HepG2 (cell line): ENCODE results near the gene CSNK1D. TPM values are rescaled to one million over a fixed set of nuclear protein-coding genes. Genes with fewer than 3 reads are reported as not detected.

Experiments used
- CCAR2 ChIP-seq: fragments of 200-400 bp; formaldehyde crosslinking; optimal IDR thresholded peaks from 2 replicates; pipeline ENCODE3; 2018; ENCODE audit warnings: low read depth, mild to moderate bottlenecking, low read length, moderate library complexity
- MBNL3 ChIP-seq: fragments of 250-450 bp; sonication (Bioruptor Pico); conservative IDR thresholded peaks from 2 replicates; pipeline ENCODE4 v1.8.0; 2022; ENCODE audit warnings: mild to moderate bottlenecking, inconsistent platforms
- MED8 ChIP-seq: sonication (generic); formaldehyde crosslinking; IDR thresholded peaks from 2 replicates; pipeline ENCODE4 v1.8.1; 2023; ENCODE audit warnings: mild to moderate bottlenecking, missing genetic modification reagents; ENCODE audit not compliant: insufficient replicate concordance
- MXI1 ChIP-seq: IDR thresholded peaks from 3 replicates; pipeline ENCODE4 v1.6.1; 2012; ENCODE audit warnings: low read depth, low read length, inconsistent platforms, borderline replicate concordance
- NCOA2 ChIP-seq: sonication (generic); formaldehyde crosslinking; IDR thresholded peaks from 2 replicates; pipeline ENCODE4 v1.8.0; 2022; ENCODE audit warnings: inconsistent platforms
- NFE2L2 ChIP-seq: fragments of 150-350 bp; IDR thresholded peaks from 2 replicates; pipeline ENCODE4 v1.6.1; 2014; ENCODE audit warnings: low read length
- REPIN1 ChIP-seq: sonication (generic); formaldehyde crosslinking; IDR thresholded peaks from 2 replicates; pipeline ENCODE4 v1.8.0; 2022; ENCODE audit warnings: missing genetic modification reagents, low read depth, mild to moderate bottlenecking, borderline replicate concordance
- RFXAP ChIP-seq: sonication (generic); formaldehyde crosslinking; IDR thresholded peaks from 2 replicates; pipeline ENCODE4 v1.4.0; 2020; ENCODE audit warnings: missing genetic modification reagents, borderline replicate concordance
- RXRB ChIP-seq: IDR thresholded peaks from 2 replicates; pipeline ENCODE4 v1.6.1; 2016; ENCODE audit warnings: borderline replicate concordance, missing genetic modification reagents, missing compliant biosample characterization
- TSC22D2 ChIP-seq: sonication (generic); formaldehyde crosslinking; IDR thresholded peaks from 2 replicates; pipeline ENCODE4 v1.5.1; 2020; ENCODE audit warnings: missing genetic modification reagents, mild to moderate bottlenecking, borderline replicate concordance
- ZNF12 ChIP-seq: sonication (generic); formaldehyde crosslinking; IDR thresholded peaks from 2 replicates; pipeline ENCODE4 v1.5.0; 2020; ENCODE audit warnings: missing genetic modification reagents
- ZNF207 ChIP-seq: fragments of 450-650 bp; IDR thresholded peaks from 2 replicates; pipeline ENCODE4 v1.6.1; 2016; ENCODE audit warnings: antibody characterized with exemption, borderline replicate concordance
- ZNF296 ChIP-seq: sonication (generic); formaldehyde crosslinking; conservative IDR thresholded peaks from 2 replicates; pipeline ENCODE4 v1.5.0; 2020; ENCODE audit warnings: mild to moderate bottlenecking, missing genetic modification reagents
- ZNF589 ChIP-seq: sonication (generic); formaldehyde crosslinking; conservative IDR thresholded peaks from 2 replicates; pipeline ENCODE4 v1.8.0; 2022; ENCODE audit warnings: mild to moderate bottlenecking, moderate library complexity, missing genetic modification reagents
- ZNF746 ChIP-seq: sonication (generic); formaldehyde crosslinking; IDR thresholded peaks from 2 replicates; pipeline ENCODE4 v1.8.0; 2022; ENCODE audit warnings: mild to moderate bottlenecking, missing genetic modification reagents
- polyA plus RNA-seq, 8 experiments: library from polyadenylated mRNA; depleted of rRNA in 3 of 8; stranded (reverse) in 7 of 8; unstranded in 1 of 8; fragments of >200 nt; fragmentation: Illumina TruSeq in 4 of 8; extraction: Trizol in 4 of 8; gene quantifications; 2 replicates each; pipeline versions ENCODE4 v1.2.1 to v1.2.3, GENCODE V29; 2011 to 2016; ENCODE audit warnings: low read depth in 4 of 8, missing spikeins in 1 of 8, mixed read lengths in 1 of 8; ENCODE audit not compliant: insufficient read depth in 1 of 8
- total RNA-seq, 5 experiments: library from RNA; depleted of rRNA; stranded (reverse); fragments of >200 nt; fragmentation: Illumina TruSeq; extraction: Trizol; gene quantifications; 2 replicates each; pipeline ENCODE4 v1.2.3, GENCODE V29; 2016; ENCODE audit warnings: low read depth in 1 of 5
- TF ChIP-seq, protein P1 (sequence below): sonication (generic); formaldehyde crosslinking; IDR thresholded peaks from 2 replicates; pipeline ENCODE4 v1.5.0; 2020; ENCODE audit warnings: mild to moderate bottlenecking, missing genetic modification reagents
- TF ChIP-seq, protein P2 (sequence below): sonication (generic); formaldehyde crosslinking; IDR thresholded peaks from 2 replicates; pipeline ENCODE4 v1.4.0; 2020; ENCODE audit warnings: missing genetic modification reagents
- TF ChIP-seq, protein P3 (sequence below): conservative IDR thresholded peaks from 2 replicates; pipeline ENCODE4 v1.6.1; 2018; ENCODE audit warnings: missing genetic modification reagents
- TF ChIP-seq, protein P4 (sequence below): sonication (generic); formaldehyde crosslinking; IDR thresholded peaks from 2 replicates; pipeline ENCODE4 v1.5.0; 2020; ENCODE audit warnings: mild to moderate bottlenecking, low read depth, missing genetic modification reagents, borderline replicate concordance
- TF ChIP-seq, protein P5 (sequence below): sonication (generic); formaldehyde crosslinking; IDR thresholded peaks from 2 replicates; pipeline ENCODE4 v1.4.0; 2020; ENCODE audit warnings: missing genetic modification reagents
- TF ChIP-seq, protein P6 (sequence below): sonication (generic); formaldehyde crosslinking; IDR thresholded peaks from 2 replicates; pipeline ENCODE4 v1.4.0; 2020; ENCODE audit warnings: missing genetic modification reagents

Gene CSNK1D
- total and polyA plus RNA-seq, 2 of the 13 experiments (the other 11 are each of a cell fraction or from before 2014, with no cell fraction given) = 31.5 to 128 TPM

DNA sequence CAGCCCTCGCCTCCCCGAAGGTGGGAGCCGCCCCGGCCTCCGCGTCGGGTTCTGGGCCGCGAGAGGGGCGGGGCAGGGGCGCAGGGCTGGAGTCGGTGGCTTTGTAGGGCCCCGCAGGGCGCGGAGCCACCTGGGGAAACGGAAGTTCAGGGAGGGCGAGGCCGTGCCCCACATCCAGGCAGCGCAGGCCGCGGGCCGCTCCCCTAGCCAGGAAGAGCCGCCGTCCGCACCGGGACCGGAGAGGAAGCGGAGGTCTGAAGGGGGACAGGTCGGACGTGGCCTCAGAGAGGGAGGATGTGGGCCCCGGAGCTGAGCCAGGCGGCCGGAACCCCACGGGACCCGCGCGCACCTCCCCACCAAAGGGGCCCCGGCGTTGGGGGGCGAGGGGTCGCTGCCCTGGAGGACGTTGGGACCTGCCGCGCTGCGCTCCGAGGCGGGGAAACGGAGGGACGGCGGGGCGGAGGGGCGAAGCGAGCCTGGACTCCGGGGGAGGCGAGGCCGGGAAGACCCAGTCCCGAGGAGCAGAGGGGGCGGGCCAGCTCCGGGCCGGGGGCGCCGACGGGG is 45.1 kb downstream of the CSNK1D start (continued):
- TF ChIP-seq, protein P1, sequence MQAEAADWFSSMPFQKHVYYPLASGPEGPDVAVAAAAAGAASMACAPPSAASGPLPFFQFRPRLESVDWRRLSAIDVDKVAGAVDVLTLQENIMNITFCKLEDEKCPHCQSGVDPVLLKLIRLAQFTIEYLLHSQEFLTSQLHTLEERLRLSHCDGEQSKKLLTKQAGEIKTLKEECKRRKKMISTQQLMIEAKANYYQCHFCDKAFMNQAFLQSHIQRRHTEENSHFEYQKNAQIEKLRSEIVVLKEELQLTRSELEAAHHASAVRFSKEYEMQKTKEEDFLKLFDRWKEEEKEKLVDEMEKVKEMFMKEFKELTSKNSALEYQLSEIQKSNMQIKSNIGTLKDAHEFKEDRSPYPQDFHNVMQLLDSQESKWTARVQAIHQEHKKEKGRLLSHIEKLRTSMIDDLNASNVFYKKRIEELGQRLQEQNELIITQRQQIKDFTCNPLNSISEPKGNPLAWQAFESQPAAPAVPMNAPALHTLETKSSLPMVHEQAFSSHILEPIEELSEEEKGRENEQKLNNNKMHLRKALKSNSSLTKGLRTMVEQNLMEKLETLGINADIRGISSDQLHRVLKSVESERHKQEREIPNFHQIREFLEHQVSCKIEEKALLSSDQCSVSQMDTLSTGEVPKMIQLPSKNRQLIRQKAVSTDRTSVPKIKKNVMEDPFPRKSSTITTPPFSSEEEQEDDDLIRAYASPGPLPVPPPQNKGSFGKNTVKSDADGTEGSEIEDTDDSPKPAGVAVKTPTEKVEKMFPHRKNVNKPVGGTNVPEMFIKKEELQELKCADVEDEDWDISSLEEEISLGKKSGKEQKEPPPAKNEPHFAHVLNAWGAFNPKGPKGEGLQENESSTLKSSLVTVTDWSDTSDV (CRISPR knock-in tag) = 0 out of 2 replicates have a peak, but pooled peaks have one; percentile 73
- TF ChIP-seq, protein P2, sequence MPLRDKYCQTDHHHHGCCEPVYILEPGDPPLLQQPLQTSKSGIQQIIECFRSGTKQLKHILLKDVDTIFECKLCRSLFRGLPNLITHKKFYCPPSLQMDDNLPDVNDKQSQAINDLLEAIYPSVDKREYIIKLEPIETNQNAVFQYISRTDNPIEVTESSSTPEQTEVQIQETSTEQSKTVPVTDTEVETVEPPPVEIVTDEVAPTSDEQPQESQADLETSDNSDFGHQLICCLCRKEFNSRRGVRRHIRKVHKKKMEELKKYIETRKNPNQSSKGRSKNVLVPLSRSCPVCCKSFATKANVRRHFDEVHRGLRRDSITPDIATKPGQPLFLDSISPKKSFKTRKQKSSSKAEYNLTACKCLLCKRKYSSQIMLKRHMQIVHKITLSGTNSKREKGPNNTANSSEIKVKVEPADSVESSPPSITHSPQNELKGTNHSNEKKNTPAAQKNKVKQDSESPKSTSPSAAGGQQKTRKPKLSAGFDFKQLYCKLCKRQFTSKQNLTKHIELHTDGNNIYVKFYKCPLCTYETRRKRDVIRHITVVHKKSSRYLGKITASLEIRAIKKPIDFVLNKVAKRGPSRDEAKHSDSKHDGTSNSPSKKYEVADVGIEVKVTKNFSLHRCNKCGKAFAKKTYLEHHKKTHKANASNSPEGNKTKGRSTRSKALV = peak; percentile 50; the same call in 1 of the 2 replicates
- 0 out of 2 replicates have a peak, but pooled peaks have one; percentile 28 for TF ChIP-seq ZNF296 (CRISPR knock-in tag)
- no peak for TF ChIP-seq NFE2L2
- TF ChIP-seq CCAR2 = no peak
- no peak for TF ChIP-seq RFXAP (CRISPR knock-in tag)
- TF ChIP-seq, protein P3, sequence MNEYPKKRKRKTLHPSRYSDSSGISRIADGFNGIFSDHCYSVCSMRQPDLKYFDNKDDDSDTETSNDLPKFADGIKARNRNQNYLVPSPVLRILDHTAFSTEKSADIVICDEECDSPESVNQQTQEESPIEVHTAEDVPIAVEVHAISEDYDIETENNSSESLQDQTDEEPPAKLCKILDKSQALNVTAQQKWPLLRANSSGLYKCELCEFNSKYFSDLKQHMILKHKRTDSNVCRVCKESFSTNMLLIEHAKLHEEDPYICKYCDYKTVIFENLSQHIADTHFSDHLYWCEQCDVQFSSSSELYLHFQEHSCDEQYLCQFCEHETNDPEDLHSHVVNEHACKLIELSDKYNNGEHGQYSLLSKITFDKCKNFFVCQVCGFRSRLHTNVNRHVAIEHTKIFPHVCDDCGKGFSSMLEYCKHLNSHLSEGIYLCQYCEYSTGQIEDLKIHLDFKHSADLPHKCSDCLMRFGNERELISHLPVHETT (CRISPR knock-in tag) = peak; percentile 33; the same call in 1 of the 2 replicates
- no peak for TF ChIP-seq RXRB (CRISPR knock-in tag)
- peak; percentile 70 for TF ChIP-seq ZNF746 (CRISPR knock-in tag)
- TF ChIP-seq, protein P4, sequence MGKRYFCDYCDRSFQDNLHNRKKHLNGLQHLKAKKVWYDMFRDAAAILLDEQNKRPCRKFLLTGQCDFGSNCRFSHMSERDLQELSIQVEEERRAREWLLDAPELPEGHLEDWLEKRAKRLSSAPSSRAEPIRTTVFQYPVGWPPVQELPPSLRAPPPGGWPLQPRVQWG (CRISPR knock-in tag) = peak; percentile 85; the same call in 1 of the 2 replicates
- no peak for TF ChIP-seq ZNF207
- TF ChIP-seq NCOA2 (CRISPR knock-in tag) = no peak
- TF ChIP-seq MXI1 = no peak; the same call in 2 of the 3 replicates
- TF ChIP-seq REPIN1 (CRISPR knock-in tag) = no peak
- TF ChIP-seq ZNF589 (CRISPR knock-in tag) = peak; percentile 85
- TF ChIP-seq, protein P5, sequence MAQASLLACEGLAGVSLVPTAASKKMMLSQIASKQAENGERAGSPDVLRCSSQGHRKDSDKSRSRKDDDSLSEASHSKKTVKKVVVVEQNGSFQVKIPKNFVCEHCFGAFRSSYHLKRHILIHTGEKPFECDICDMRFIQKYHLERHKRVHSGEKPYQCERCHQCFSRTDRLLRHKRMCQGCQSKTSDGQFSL (CRISPR knock-in tag) = no peak
- TF ChIP-seq, protein P6, sequence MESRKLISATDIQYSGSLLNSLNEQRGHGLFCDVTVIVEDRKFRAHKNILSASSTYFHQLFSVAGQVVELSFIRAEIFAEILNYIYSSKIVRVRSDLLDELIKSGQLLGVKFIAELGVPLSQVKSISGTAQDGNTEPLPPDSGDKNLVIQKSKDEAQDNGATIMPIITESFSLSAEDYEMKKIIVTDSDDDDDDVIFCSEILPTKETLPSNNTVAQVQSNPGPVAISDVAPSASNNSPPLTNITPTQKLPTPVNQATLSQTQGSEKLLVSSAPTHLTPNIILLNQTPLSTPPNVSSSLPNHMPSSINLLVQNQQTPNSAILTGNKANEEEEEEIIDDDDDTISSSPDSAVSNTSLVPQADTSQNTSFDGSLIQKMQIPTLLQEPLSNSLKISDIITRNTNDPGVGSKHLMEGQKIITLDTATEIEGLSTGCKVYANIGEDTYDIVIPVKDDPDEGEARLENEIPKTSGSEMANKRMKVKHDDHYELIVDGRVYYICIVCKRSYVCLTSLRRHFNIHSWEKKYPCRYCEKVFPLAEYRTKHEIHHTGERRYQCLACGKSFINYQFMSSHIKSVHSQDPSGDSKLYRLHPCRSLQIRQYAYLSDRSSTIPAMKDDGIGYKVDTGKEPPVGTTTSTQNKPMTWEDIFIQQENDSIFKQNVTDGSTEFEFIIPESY (CRISPR knock-in tag) = peak; percentile 90
- TF ChIP-seq ZNF12 (CRISPR knock-in tag) = no peak
- no peak for TF ChIP-seq TSC22D2 (CRISPR knock-in tag)
- peak; percentile 54 for TF ChIP-seq MED8
- no peak for TF ChIP-seq MBNL3 (CRISPR knock-in tag)
